ENCODE data around the gene PRKCZ. TPM values are rescaled to one million over a fixed set of nuclear protein-coding genes. Genes with fewer than 3 reads are reported as not detected.
A peak's percentile ranks its signal among the peaks of the same experiment; 100 is the strongest.

PRKCZ gene
- polyA plus RNA-seq, 3 donors: 0.74 to 1.9 (median 1.4) TPM

- H3K9me3 ChIP-seq (replicated peaks in 1 of 2; ENCODE audit: control insufficient read depth in 1 of 2, insufficient read depth in 1 of 2, low read length in 2 of 2): no peaks in the 10 kb centered on the region
- no peaks in the 10 kb centered on the region for H3K27me3 ChIP-seq (ENCODE audit: control insufficient read depth in 2 of 2, insufficient read depth in 2 of 2, low read length in 2 of 2)
- peak overlapping the region; percentile 76 to 95 (median 90) for H3K27ac Mint-ChIP-seq
- H3K9ac ChIP-seq (ENCODE audit: insufficient read depth, low read length, poor library complexity, severe bottlenecking): peak overlapping the region; percentile 76
- H3K4me3 Mint-ChIP-seq: peak overlapping the region; percentile 78 to 84
- H3K36me3 Mint-ChIP-seq: peaks cover 3 to 6% of the 10 kb centered on the region in 2 donors
- intact Hi-C loops (cut with micrococcal nuclease): loop anchor here (1.0 to 10.0 kb wide), 7 partner anchors 62 to 392 kb away; partner anchors contain the start of gene PRXL2B (in 1 of the 2)
- no peaks in the 10 kb centered on the region for H4K20me1 ChIP-seq (ENCODE audit: insufficient read depth, low read length)
- H3K4me3 ChIP-seq (replicated peaks in 1 of 3; ENCODE audit: low read depth in 2 of 3, low read length in 3 of 3): peak overlapping the region; percentile 54 to 92 (median 61)
- no peaks in the 10 kb centered on the region for H3K9me3 Mint-ChIP-seq
- TF ChIP-seq CTCF (IDR thresholded peaks at IDR 0.05): peak; percentile 99
- peaks cover 28% of the 10 kb centered on the region for H3K4me1 Mint-ChIP-seq
- peak overlapping the region; percentile 100 for H3K4me2 ChIP-seq (replicated peaks; ENCODE audit: extremely low read depth, low read length, poor library complexity, severe bottlenecking)
- H3K4me1 ChIP-seq (ENCODE audit: control insufficient read depth in 1 of 2, insufficient read depth in 2 of 2, low read length in 2 of 2): peaks cover 39 to 47% of the 10 kb centered on the region in 2 donors
- H3K27me3 Mint-ChIP-seq (ENCODE audit: low read depth in 3 of 3): peaks cover 0 to 3% (median 1%) of the 10 kb centered on the region in 3 donors
- DNase-seq: peak; percentile 77 to 85 (median 84)
- peaks cover 25% of the 10 kb centered on the region for H3K79me2 ChIP-seq (ENCODE audit: insufficient read depth, low read length)
- WGBS (ENCODE audit: insufficient coverage): under 1% methylated on average over 34 of the region's 35 CpGs
- no peaks in the 10 kb centered on the region for H3K36me3 ChIP-seq (replicated peaks in 1 of 2; ENCODE audit: control insufficient read depth in 1 of 2, insufficient read depth in 2 of 2, low read length in 2 of 2)
- peak overlapping the region; percentile 96 for H2AFZ ChIP-seq (ENCODE audit: insufficient read depth, low read depth, low read length, poor library complexity, severe bottlenecking)
- H3K27ac ChIP-seq (ENCODE audit: low read depth in 1 of 2, low read length in 2 of 2): peak overlapping the region; percentile 69 to 89
Observed at GRCh38 chr1:2194898-2195673, 144.9 kb downstream of the PRKCZ start.

GRCh38 chr1:2195785-2196184 is 145.6 kb downstream of the PRKCZ start:
- no peaks in the 10 kb centered on the region for H3K9me3 Mint-ChIP-seq
- no peak overlapping the region for H3K9ac ChIP-seq (ENCODE audit: insufficient read depth, low read length, poor library complexity, severe bottlenecking)

More at GRCh38 chr1:2195785-2196184, 145.6 kb downstream of the PRKCZ start:
- Histone ChIP-seq H3K4me3 (replicated peaks in 1 of 3; ENCODE audit: low read depth in 2 of 3, low read length in 3 of 3) (no peak overlapping the region), H3K79me2 (ENCODE audit: insufficient read depth, low read length) (peaks cover 18% of the 10 kb centered on the region), H2AFZ (ENCODE audit: insufficient read depth, low read depth, low read length, poor library complexity, severe bottlenecking) (peak overlapping the region; percentile 96), H3K4me1 (ENCODE audit: control insufficient read depth in 1 of 2, insufficient read depth in 2 of 2, low read length in 2 of 2) (peaks cover 33 to 41% of the 10 kb centered on the region in 2 donors), H3K9me3 (replicated peaks in 1 of 2; ENCODE audit: control insufficient read depth in 1 of 2, insufficient read depth in 1 of 2, low read length in 2 of 2) (no peaks in the 10 kb centered on the region), H3K27me3 (ENCODE audit: control insufficient read depth in 2 of 2, insufficient read depth in 2 of 2, low read length in 2 of 2) (no peaks in the 10 kb centered on the region), H3K36me3 (replicated peaks in 1 of 2; ENCODE audit: control insufficient read depth in 1 of 2, insufficient read depth in 2 of 2, low read length in 2 of 2) (no peaks in the 10 kb centered on the region), H3K27ac (ENCODE audit: low read depth in 1 of 2, low read length in 2 of 2) (no peak overlapping the region), H4K20me1 (ENCODE audit: insufficient read depth, low read length) (no peaks in the 10 kb centered on the region), H3K4me2 (replicated peaks; ENCODE audit: extremely low read depth, low read length, poor library complexity, severe bottlenecking) (no peak overlapping the region)
- no peak overlapping the region for H3K27ac Mint-ChIP-seq
- DNase-seq: no peak
- 81% methylated on average over 10 of the region's 11 CpGs for WGBS (ENCODE audit: insufficient coverage)
- peaks cover 3 to 4% of the 10 kb centered on the region in 2 donors for H3K36me3 Mint-ChIP-seq
- intact Hi-C loops (cut with micrococcal nuclease): loop anchor here (1.0 to 10.0 kb wide), 6 partner anchors 63 to 392 kb away; partner anchors contain the start of gene PRXL2B (in 1 of the 2)
- peaks cover 0 to 3% (median 1%) of the 10 kb centered on the region in 3 donors for H3K27me3 Mint-ChIP-seq (ENCODE audit: low read depth in 3 of 3)
- no peak for TF ChIP-seq CTCF (IDR thresholded peaks at IDR 0.05)
- H3K4me1 Mint-ChIP-seq: peaks cover 23% of the 10 kb centered on the region
- no peak overlapping the region for H3K4me3 Mint-ChIP-seq
